ENCODE measurements around the gene TMEM132E. TPM values are rescaled to one million over a fixed set of nuclear protein-coding genes. Genes with fewer than 3 reads are reported as not detected.

The TMEM132E gene
- total RNA-seq, 1 experiment from 2014 or later = 0.42 TPM

DNA sequence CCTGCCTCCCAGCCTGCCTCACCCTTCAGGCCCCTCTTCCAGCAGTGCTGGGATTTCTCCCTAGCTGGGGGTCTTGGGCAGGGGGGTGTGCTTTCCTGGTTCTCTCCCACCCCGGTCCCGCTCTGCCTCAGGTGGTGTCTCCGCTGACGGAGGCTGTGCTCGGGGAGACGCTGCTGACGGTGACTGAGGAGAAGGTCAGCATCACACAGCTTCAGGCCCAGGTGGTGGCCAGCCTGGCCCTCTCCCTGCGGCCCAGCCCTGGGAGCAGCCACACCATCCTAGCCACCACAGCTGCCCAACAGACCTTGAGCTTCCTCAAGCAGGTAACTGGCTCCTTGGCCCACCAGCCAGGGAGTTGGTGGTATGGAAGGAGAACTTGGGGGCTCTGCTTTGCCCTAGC lies 56.5 kb downstream of the TMEM132E start:
- H3T11ph ChIP-seq (ENCODE audit: low read length) = no peak overlapping the region
- H2BK5ac ChIP-seq (ENCODE audit: insufficient read length, low read length) = no peak overlapping the region
- H3K27ac ChIP-seq (ENCODE audit: insufficient read length, low read depth, low read length) = no peak overlapping the region
- H3K23ac ChIP-seq (ENCODE audit: insufficient read length, low read depth, low read length) = no peak overlapping the region
- peaks cover 79% of the 10 kb centered on the region for H3K27me3 Mint-ChIP-seq (ENCODE audit: low read depth)
- peaks cover 23 to 24% of the 10 kb centered on the region in 2 experiments for H3K4me1 Mint-ChIP-seq
- no peak overlapping the region for H3K4ac ChIP-seq (ENCODE audit: low read depth, low read length)
- no peak overlapping the region for H4K91ac ChIP-seq (ENCODE audit: insufficient read length, low read depth, low read length)
- DNase-seq = no peak
- no peaks in the 10 kb centered on the region; a peak in 1 of 5 replicates for H3K9me3 Mint-ChIP-seq
- no peak overlapping the region for H2BK120ac ChIP-seq (ENCODE audit: low read depth, low read length, poor library complexity, severe bottlenecking)
- H4K5ac ChIP-seq (ENCODE audit: insufficient read length, low read depth, low read length) = no peak overlapping the region
- no peak overlapping the region for H2BK20ac ChIP-seq (ENCODE audit: low read depth, low read length, poor library complexity, severe bottlenecking)
- H2BK12ac ChIP-seq (ENCODE audit: insufficient read length, low read depth, low read length) = no peak overlapping the region
- H2AK5ac ChIP-seq (ENCODE audit: insufficient read length, low read length) = no peak overlapping the region
- H3K36me3 Mint-ChIP-seq (ENCODE audit: insufficient read depth in 1 of 3, low read depth in 3 of 3) = no peaks in the 10 kb centered on the region
- no peak overlapping the region for H3K14ac ChIP-seq (ENCODE audit: insufficient read depth, low read length)
- no peaks in the 10 kb centered on the region for H4K20me1 ChIP-seq (ENCODE audit: control insufficient read depth, insufficient read depth, insufficient read length)
- no peaks in the 10 kb centered on the region for H3K23me2 ChIP-seq (ENCODE audit: insufficient read length, low read depth, low read length, poor library complexity, severe bottlenecking)
- H2BK15ac ChIP-seq (ENCODE audit: low read depth, low read length) = no peak overlapping the region
- no peak overlapping the region; a peak in 1 of 7 replicates for H3K27ac Mint-ChIP-seq
- no peak overlapping the region for H4K8ac ChIP-seq (replicated peaks; ENCODE audit: insufficient read length, low read depth, low read length)
- H3K9me3 ChIP-seq (ENCODE audit: control insufficient read depth, low read depth, low read length) = no peaks in the 10 kb centered on the region
- H3K4me1 ChIP-seq (ENCODE audit: insufficient read depth, low read length) = peaks cover 2% of the 10 kb centered on the region; the same call in 1 of the 2 replicates
- H3K79me2 ChIP-seq (ENCODE audit: insufficient read depth, low read length) = no peaks in the 10 kb centered on the region
- no peaks in the 10 kb centered on the region for H3K79me1 ChIP-seq (ENCODE audit: insufficient read depth, low read depth, low read length, poor library complexity, severe bottlenecking)
- no peak overlapping the region for H3K56ac ChIP-seq (ENCODE audit: insufficient read length, low read depth, low read length)
- no peak overlapping the region for H3K18ac ChIP-seq (ENCODE audit: insufficient read length, low read depth, low read length)
- no CpG with 5 or more reads among the region's 8 CpGs for WGBS (ENCODE audit: extremely low coverage, insufficient read length, low lambda C conversion rate)
- no peak overlapping the region for H3K4me2 ChIP-seq (ENCODE audit: insufficient read depth, insufficient read length, low read length)
- no peak overlapping the region for H3K9ac ChIP-seq (ENCODE audit: extremely low read depth, insufficient read length, low read length)
- H3K4me3 Mint-ChIP-seq = no peak overlapping the region
- no peaks in the 10 kb centered on the region; the same call in 1 of the 2 replicates for H3K27me3 ChIP-seq (ENCODE audit: insufficient read depth, low read length)
- TF ChIP-seq, protein P1, sequence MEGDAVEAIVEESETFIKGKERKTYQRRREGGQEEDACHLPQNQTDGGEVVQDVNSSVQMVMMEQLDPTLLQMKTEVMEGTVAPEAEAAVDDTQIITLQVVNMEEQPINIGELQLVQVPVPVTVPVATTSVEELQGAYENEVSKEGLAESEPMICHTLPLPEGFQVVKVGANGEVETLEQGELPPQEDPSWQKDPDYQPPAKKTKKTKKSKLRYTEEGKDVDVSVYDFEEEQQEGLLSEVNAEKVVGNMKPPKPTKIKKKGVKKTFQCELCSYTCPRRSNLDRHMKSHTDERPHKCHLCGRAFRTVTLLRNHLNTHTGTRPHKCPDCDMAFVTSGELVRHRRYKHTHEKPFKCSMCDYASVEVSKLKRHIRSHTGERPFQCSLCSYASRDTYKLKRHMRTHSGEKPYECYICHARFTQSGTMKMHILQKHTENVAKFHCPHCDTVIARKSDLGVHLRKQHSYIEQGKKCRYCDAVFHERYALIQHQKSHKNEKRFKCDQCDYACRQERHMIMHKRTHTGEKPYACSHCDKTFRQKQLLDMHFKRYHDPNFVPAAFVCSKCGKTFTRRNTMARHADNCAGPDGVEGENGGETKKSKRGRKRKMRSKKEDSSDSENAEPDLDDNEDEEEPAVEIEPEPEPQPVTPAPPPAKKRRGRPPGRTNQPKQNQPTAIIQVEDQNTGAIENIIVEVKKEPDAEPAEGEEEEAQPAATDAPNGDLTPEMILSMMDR (conservative IDR thresholded peaks at IDR 0.05) = no peak
- no peak overlapping the region for H2AFZ ChIP-seq (ENCODE audit: low read length)
